SK-N-MC (cell line): Measurements from ENCODE around the gene PTPN6.
A peak's percentile ranks its signal among the peaks of the same experiment; 100 is the strongest.
"Not testable (repeated sequence)": the region's sequence is repeated elsewhere in the genome, so short reads cannot be mapped to it uniquely, and the experiment has no call there.

Experiments
- DNase-seq: peaks from one replicate; pipeline ENCODE4 v3.0.0-alpha.2; 2011; ENCODE audit warnings: low read depth, low spot score
- H3K27ac ChIP-seq: fragments of 200-600 bp; sonication (generic); 2 replicates; pipeline ENCODE4 v1.5.1; 2016; ENCODE audit warnings: mixed run types
- H3K36me3 ChIP-seq: fragments of 200-600 bp; sonication (generic); 2 replicates; pipeline ENCODE4 v1.6.1; 2017; ENCODE audit warnings: antibody characterized with exemption, low read length, mixed read lengths; ENCODE audit not compliant: insufficient read depth
- H3K4me3 ChIP-seq: fragments of 200-600 bp; sonication (generic); 2 replicates; pipeline ENCODE4 v1.5.1; 2016
- H3K9ac ChIP-seq: fragments of 200-600 bp; sonication (generic); 2 replicates; pipeline ENCODE4 v1.8.0; 2017; ENCODE audit warnings: mixed run types, mixed read lengths; ENCODE audit not compliant: insufficient read length
- H3K9me3 ChIP-seq: fragments of 200-600 bp; sonication (generic); 2 replicates; pipeline ENCODE4 v1.6.1; 2017; ENCODE audit warnings: low read depth, mild to moderate bottlenecking, antibody characterized with exemption, low read length, moderate library complexity, mixed read lengths
- EZH2 ChIP-seq: fragments of 200-600 bp; sonication (generic); IDR thresholded peaks from one replicate; pipeline ENCODE4 v1.6.1; 2017; ENCODE audit warnings: antibody characterized with exemption
- FOXP2 ChIP-seq: optimal IDR thresholded peaks from 2 replicates; pipeline ENCODE3; 2011; ENCODE audit warnings: mild to moderate bottlenecking, moderate library complexity; ENCODE audit not compliant: insufficient read depth; ENCODE audit errors: extremely low read length, control extremely low read depth
- POLR2AphosphoS5 ChIP-seq: IDR thresholded peaks from 2 replicates; pipeline ENCODE4 v1.6.1; 2012; ENCODE audit warnings: mild to moderate bottlenecking, low read depth, low read length, borderline replicate concordance

PTPN6 gene

DNA sequence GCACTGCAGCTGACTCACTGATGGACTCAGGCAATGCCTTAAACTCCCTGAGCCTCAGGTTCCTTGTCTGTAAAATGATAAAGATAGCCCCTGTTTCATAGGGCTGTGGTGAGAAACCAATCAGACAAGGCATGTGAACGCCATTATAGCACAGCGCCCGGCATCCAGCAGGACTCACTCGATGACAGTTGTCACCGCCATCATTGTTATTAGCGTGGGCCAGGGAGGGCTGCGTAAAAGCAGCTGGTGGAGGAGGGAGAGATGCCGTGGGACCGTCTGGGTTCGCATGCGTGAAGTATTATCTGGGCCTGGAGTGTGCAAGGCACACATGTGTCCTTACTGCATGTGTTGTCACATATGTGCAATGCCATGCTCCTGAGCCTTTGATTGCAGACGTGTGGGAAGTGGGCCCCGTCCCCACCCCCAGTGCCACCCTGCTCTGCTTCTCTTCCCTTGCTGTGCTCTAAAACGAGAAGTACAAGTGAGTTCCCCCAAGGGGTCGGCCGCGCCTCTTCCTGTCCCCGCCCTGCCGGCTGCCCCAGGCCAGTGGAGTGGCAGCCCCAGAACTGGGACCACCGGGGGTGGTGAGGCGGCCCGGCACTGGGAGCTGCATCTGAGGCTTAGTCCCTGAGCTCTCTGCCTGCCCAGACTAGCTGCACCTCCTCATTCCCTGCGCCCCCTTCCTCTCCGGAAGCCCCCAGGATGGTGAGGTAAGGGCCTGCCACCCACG lies at the start of gene PTPN6:
Gene PTPN6, plus strand, starts transcription at position 546 of the 730 bp plus-strand sequence. Its CDS starts 157 bp downstream, at position 703.
- no peak within 1 kb of the TSS for H3K27ac ChIP-seq
- no peaks in the 10 kb centered on the region for H3K9me3 ChIP-seq
- no peak for TF ChIP-seq EZH2
- TF ChIP-seq POLR2AphosphoS5 = no peak
- TF ChIP-seq FOXP2 = no peak
- no peak within 1 kb of the TSS for H3K9ac ChIP-seq
- no peak within 1 kb of the TSS for H3K4me3 ChIP-seq
- no peak for DNase-seq
- H3K36me3 ChIP-seq = no peaks in the 10 kb centered on the region; the same call in 1 of the 2 replicates

DNA sequence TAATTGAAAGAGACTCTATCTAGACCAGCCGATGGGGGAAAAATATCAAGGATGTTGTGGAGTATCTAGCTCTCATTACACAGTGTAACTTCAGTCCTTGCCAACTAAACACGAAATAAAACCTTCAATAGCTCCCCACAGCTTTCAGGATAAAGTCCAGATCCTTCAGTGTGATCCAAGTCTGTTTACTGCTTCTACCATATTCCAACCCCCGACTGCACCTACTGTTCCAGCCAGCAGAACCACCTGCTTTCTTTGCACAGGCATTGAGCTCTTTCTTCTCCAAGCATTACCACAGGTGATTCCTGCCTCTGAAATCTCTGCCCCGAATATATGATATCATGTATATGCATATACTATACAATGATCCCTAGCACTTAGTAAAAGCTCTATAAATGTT lies 48.7 kb upstream of the PTPN6 start:
- Histone ChIP-seq H3K4me3 (no peak overlapping the region), H3K27ac (no peak overlapping the region), H3K9me3 (no peaks in the 10 kb centered on the region), H3K9ac (no peak overlapping the region), H3K36me3 (no peaks in the 10 kb centered on the region)
- DNase-seq = no peak
- TF ChIP-seq POLR2AphosphoS5 (no peak), EZH2 (no peak), FOXP2 (no peak)

DNA sequence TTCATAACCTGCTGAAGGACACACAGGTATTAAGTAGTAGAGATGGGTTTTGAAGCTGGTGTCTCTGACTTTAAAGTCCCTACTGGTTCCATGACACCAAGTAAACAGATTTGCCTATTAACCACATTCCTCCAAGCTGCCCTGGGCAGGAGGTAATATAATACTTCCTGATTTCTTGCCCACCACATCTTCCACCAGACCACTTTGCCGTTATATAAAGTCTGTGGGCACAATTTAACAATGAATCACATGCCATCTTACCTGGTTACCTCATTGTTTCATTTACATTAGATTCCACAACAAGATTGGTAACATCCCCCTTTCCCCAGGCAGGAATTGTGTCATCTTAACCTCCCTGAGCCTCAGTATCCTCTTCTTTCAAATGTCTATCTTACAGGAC lies 47.4 kb upstream of the PTPN6 start:
- no peak for TF ChIP-seq POLR2AphosphoS5
- Histone ChIP-seq H3K36me3 (no peaks in the 10 kb centered on the region), H3K9me3 (no peaks in the 10 kb centered on the region), H3K27ac (peak overlapping the region; percentile 68), H3K4me3 (no peak overlapping the region), H3K9ac (peak overlapping the region; percentile 68)
- DNase-seq = no peak

DNA sequence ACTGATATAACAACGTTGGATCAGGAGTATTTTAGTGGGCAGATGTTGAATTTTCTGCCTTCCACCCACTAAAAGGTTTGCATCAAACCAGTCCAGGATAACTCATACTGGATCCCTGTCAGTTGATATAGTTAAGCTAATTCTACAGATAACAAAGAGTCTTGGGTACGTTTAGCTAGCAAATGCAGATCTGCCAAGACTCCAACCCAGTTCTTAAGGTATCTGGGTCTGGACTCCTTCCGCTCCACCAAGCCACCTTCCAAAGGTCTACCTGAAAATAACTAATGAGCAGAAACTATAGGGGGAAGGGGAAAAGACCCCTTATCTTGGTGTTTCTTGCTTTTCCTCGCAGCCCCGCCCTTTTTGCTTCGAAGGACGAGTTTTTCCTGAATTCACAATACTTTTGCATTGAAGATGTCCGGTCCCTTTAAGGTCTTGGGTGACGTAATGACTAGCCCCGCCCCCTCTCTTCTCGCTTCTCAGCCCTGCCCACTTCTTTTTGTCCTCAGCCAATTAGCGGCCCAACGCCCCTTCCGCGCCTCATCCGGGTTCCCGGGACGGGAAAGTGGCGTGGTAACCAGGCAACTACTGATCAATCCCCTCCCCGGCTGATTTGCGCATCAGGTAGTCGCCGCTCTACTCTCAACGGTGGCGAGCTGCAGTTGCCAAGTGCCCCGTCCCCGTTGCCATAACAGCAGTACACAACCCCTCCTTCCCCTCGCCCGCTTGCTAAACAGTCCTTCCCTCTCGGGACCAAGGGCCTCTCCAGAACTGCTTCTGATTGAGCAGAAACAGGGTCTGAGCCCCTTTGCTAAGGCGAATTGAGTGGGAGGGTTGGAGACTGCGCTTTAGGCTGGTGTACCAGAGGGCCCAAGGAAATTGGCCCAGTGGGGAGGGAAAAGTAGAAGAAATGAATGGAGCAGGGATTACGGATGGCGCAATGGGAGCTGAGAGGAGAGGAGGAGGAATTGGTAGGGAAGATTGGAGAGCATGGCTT lies 46.6 kb upstream of the PTPN6 start, which contains the start of gene LRRC23:
Gene LRRC23, plus strand, starts transcription at position 543 of the 997 bp plus-strand sequence. CDS start 812 bp downstream, outside the sequence.
- Histone ChIP-seq H3K4me3 (peak within 1 kb of the TSS; percentile 80), H3K9ac (peak within 1 kb of the TSS; percentile 75), H3K27ac (peak within 1 kb of the TSS; percentile 68), H3K36me3 (no peaks in the 10 kb centered on the region), H3K9me3 (no peaks in the 10 kb centered on the region)
- DNase-seq = peak; percentile 88
- TF ChIP-seq EZH2 = no peak
- peak; percentile 73; the same call in 1 of the 2 replicates for TF ChIP-seq POLR2AphosphoS5
- TF ChIP-seq FOXP2 = no peak

DNA sequence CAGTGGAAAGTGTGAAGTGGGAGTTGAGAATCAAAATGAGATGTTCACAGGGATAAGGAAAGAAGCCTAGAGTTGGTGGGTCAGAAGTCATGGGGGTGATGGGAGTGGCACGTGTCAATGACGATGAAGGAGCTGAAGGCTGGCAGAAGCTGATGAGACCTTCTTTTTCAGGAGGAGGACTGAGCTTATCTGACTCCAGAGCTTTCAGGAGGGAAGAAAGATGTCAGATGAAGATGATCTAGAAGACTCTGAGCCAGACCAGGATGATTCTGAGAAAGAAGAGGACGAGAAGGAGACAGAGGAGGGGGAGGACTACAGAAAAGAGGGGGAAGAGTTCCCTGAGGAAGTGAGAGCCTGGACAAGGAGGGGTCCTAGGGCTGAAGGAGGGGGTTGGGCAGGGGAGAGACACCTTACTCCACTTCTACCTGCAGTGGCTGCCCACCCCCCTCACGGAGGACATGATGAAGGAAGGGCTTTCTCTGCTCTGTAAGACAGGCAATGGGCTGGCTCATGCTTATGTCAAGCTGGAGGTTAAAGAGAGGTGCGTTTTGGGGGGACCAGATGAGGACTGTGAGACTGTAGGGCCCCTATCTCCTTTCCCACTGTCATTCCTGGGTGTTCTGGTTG lies 45.6 kb upstream of the PTPN6 start:
- no peaks in the 10 kb centered on the region for H3K36me3 ChIP-seq
- DNase-seq = no peak
- H3K9ac ChIP-seq = no peak overlapping the region
- peak overlapping the region; percentile 80 for H3K4me3 ChIP-seq
- H3K27ac ChIP-seq = no peak overlapping the region
- TF ChIP-seq FOXP2 (no peak), EZH2 (no peak)
- H3K9me3 ChIP-seq = no peaks in the 10 kb centered on the region

DNA sequence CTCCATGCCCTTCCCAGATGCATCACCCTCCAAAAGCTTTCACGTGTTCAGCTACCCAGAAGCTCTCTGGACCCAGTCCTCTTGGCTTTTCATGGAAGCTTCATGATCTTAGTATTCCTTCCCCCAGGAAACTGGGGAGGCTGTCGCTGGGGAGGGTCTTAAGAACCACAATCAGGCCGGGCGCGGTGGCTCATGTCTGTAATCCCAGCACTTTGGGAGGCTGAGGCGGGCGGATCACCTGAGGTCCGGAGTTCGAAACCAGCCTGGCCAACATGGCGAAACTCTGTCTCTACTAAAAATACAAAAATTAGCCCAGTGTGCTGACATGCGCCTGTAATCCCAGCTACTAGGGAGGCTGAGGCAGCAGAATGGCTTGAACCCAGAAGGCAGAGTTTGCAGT lies 43.0 kb upstream of the PTPN6 start:
- H3K27ac ChIP-seq, H3K36me3 ChIP-seq, H3K9me3 ChIP-seq, DNase-seq, H3K4me3 ChIP-seq, H3K9ac ChIP-seq: not testable (repeated sequence)

DNA sequence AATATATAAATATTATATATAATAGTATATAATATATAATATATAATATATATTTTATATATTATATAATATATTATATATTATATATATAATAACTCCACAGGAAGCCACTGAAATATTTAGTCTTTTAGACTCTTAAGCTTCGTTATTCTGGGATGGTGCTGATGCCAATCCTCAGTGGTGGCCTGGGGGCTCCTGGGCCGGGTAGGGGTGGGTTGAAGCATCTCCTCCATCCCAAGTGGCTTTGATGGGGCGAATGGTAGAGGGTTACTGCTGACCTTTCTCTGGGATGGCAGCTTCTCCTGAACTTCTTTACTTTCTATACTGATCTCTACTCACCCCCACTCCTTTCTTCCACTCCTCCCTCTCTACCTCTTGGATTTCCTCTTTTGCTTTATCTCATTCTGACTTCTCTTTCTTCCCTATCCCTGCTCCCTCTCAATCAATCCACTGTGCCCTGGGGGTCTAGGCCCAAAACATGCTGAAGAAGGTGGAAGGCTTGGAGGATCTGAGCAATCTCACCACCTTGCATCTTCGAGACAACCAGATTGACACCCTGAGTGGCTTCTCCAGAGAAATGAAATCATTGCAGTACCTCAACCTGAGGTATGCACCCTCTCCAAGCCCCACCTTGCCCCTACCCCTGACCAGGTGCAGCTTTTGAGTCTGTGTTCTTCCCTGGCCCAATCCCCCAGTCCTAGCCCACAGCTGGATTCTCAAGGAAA lies 41.6 kb upstream of the PTPN6 start:
- Histone ChIP-seq H3K36me3 (no peaks in the 10 kb centered on the region), H3K9ac (no peak overlapping the region), H3K9me3 (no peaks in the 10 kb centered on the region), H3K27ac (no peak overlapping the region), H3K4me3 (no peak overlapping the region)
- no peak for DNase-seq
- no peak for TF ChIP-seq FOXP2
- TF ChIP-seq POLR2AphosphoS5 = no peak
- TF ChIP-seq EZH2 = no peak
